CD4-positive, alpha-beta T cell (primary cell): Measurements from ENCODE around the gene WDR45. TPM values are rescaled to one million over a fixed set of nuclear protein-coding genes. Genes with fewer than 3 reads are reported as not detected.

Experiments
- ATAC-seq: fragments of 200-7000 bp; cut with Tn5 transposase; one replicate; pipeline ENCODE4 v1.10.0; 2022; ENCODE audit warnings: mild to moderate bottlenecking; ENCODE audit not compliant: poor library complexity
- CTCF ChIA-PET: fragments of 350-600 bp; sonication (Branson Sonifier 250); formaldehyde crosslinking; loops from one replicate; lab custom pipeline; 2021; ENCODE audit warnings: antibody characterized with exemption, inconsistent platforms; lab: Charles Lee
- POLR2A ChIA-PET: fragments of 350-600 bp; sonication (Branson Sonifier 250); formaldehyde crosslinking; loops from one replicate; lab custom pipeline; 2021; ENCODE audit warnings: antibody characterized with exemption, inconsistent platforms; lab: Charles Lee
- DNase-seq, 14 experiments: peaks; one replicate each; pipeline ENCODE4 v3.0.0-alpha.2; 2013 to 2020; ENCODE audit warnings: mixed read lengths in 2 of 14
- H3K27ac ChIP-seq, 2 donors: one replicate each; pipeline versions ENCODE4 v1.5.1 to v1.7.0; 2013; ENCODE audit warnings: low read length in 2 of 2, low read depth in 1 of 2, mild to moderate bottlenecking in 1 of 2
- H3K27me3 ChIP-seq, 2 experiments: 1 replicate in 1 of 2; 2 replicates in 1 of 2; pipeline versions ENCODE4 v1.6.1 to v1.7.0; 2013; ENCODE audit warnings: low read length in 2 of 2, control low read depth in 1 of 2, mild to moderate bottlenecking in 1 of 2, moderate library complexity in 1 of 2; ENCODE audit not compliant: insufficient read depth in 2 of 2, control insufficient read depth in 1 of 2
- H3K36me3 ChIP-seq: one replicate; pipeline ENCODE4 v1.6.1; 2013; ENCODE audit warnings: low read length, control low read depth; ENCODE audit not compliant: insufficient read depth
- H3K4me1 ChIP-seq: one replicate; pipeline ENCODE4 v1.6.1; 2013; ENCODE audit warnings: low read length, control low read depth; ENCODE audit not compliant: insufficient read depth
- H3K4me3 ChIP-seq: one replicate; pipeline ENCODE4 v1.5.1; 2013; ENCODE audit warnings: mild to moderate bottlenecking, low read length, moderate library complexity
- H3K9me3 ChIP-seq, 2 experiments: 1 replicate in 1 of 2; 2 replicates in 1 of 2; pipeline versions ENCODE4 v1.6.1 to v1.7.0; 2013; ENCODE audit warnings: low read length in 2 of 2, mild to moderate bottlenecking in 2 of 2, control low read depth in 1 of 2, moderate library complexity in 1 of 2; ENCODE audit not compliant: control insufficient read depth in 1 of 2, insufficient read depth in 1 of 2
- H3K27ac Mint-ChIP-seq: one replicate; pipeline ENCODE4 v1.8.0; 2020; ENCODE audit warnings: mixed read lengths
- H3K27me3 Mint-ChIP-seq: one replicate; pipeline ENCODE4 v1.8.0; 2021; ENCODE audit warnings: mixed read lengths
- H3K36me3 Mint-ChIP-seq: one replicate; pipeline ENCODE4 v1.8.0; 2021; ENCODE audit warnings: low read depth, mixed read lengths
- H3K4me1 Mint-ChIP-seq: one replicate; pipeline ENCODE4 v1.8.0; 2021; ENCODE audit warnings: low read depth, mixed read lengths
- H3K4me3 Mint-ChIP-seq: one replicate; pipeline ENCODE4 v1.8.0; 2020; ENCODE audit warnings: mild to moderate bottlenecking, mixed read lengths
- H3K9me3 Mint-ChIP-seq: one replicate; pipeline ENCODE4 v1.8.0; 2020; ENCODE audit warnings: mixed read lengths
- CTCF ChIP-seq: fragments of 200-600 bp; IDR thresholded peaks from one replicate; pipeline ENCODE4 v1.8.0; 2022; ENCODE audit warnings: antibody characterized with exemption, mild to moderate bottlenecking
- intact Hi-C, 2 experiments: fragments of 100-400 bp; cut with DNase I in 1 of 2; cut with micrococcal nuclease in 1 of 2; formaldehyde crosslinking; loops; one replicate each; pipeline versions ENCODE4 v1.15.1 to v1.9.0; 2023 to 2025; cut with DNase I, micrococcal nuclease
- total RNA-seq, 174 experiments: library from RNA in 2 of 174; stranded (reverse) in 2 of 174; gene quantifications; one replicate each; pipeline ENCODE4 v1.2.3 and lab custom pipeline; 2021 to 2026

The WDR45 gene
- total RNA-seq, 2 experiments from 2014 or later, result 74.8 to 78.7 TPM

- H3K4me3 ChIP-seq, result no peak overlapping the region
- H3K27ac Mint-ChIP-seq, result no peak overlapping the region
- CTCF ChIA-PET, result no interaction called here
- H3K27me3 Mint-ChIP-seq, result no peaks in the 10 kb centered on the region
- H3K9me3 Mint-ChIP-seq, result no peaks in the 10 kb centered on the region
- H3K27me3 ChIP-seq, result no peaks in the 10 kb centered on the region
- intact Hi-C loops, result no loop called here
- no peaks in the 10 kb centered on the region for H3K9me3 ChIP-seq
- DNase-seq (no peak), ATAC-seq (no peak)
- POLR2A ChIA-PET, result no interaction called here
- peaks cover 4% of the 10 kb centered on the region for H3K4me1 ChIP-seq
- no peak for TF ChIP-seq CTCF
- H3K4me1 Mint-ChIP-seq, result peaks cover 13% of the 10 kb centered on the region
- H3K36me3 ChIP-seq, result peaks cover 2% of the 10 kb centered on the region
- no peak overlapping the region for H3K4me3 Mint-ChIP-seq
- no peaks in the 10 kb centered on the region for H3K36me3 Mint-ChIP-seq
- no peak overlapping the region for H3K27ac ChIP-seq
Observed at GRCh38 chrX:49059681-49060085, 20.0 kb downstream of the WDR45 start.

GRCh38 chrX:49059201-49059600 is 20.5 kb downstream of the WDR45 start:
- Mint-ChIP-seq H3K9me3 (no peaks in the 10 kb centered on the region), H3K4me1 (peaks cover 18% of the 10 kb centered on the region), H3K36me3 (no peaks in the 10 kb centered on the region), H3K27ac (no peak overlapping the region), H3K4me3 (no peak overlapping the region), H3K27me3 (no peaks in the 10 kb centered on the region)
- peaks cover 9% of the 10 kb centered on the region for H3K4me1 ChIP-seq
- no peak overlapping the region for H3K4me3 ChIP-seq
- intact Hi-C loops, result no loop called here
- no peak overlapping the region for H3K27ac ChIP-seq
- DNase-seq (no peak), ATAC-seq (no peak)
- H3K27me3 ChIP-seq, result no peaks in the 10 kb centered on the region
- no peaks in the 10 kb centered on the region for H3K9me3 ChIP-seq
- no peak for TF ChIP-seq CTCF
- peaks cover 2% of the 10 kb centered on the region for H3K36me3 ChIP-seq
- CTCF ChIA-PET, result no interaction called here
- POLR2A ChIA-PET, result no interaction called here

- H3K36me3 Mint-ChIP-seq, result no peaks in the 10 kb centered on the region
- POLR2A ChIA-PET, result no interaction called here
Observed at GRCh38 chrX:49058794-49059193, 20.9 kb downstream of the WDR45 start, which contains the start of gene CCDC120. CCDC120 (plus strand) TSS chrX:49058999; CDS start chrX:49062042, 3,043 bp downstream.

More at GRCh38 chrX:49058794-49059193, 20.9 kb downstream of the WDR45 start, which contains the start of gene CCDC120:
- Histone ChIP-seq H3K9me3 (no peaks in the 10 kb centered on the region), H3K27ac (no peak within 1 kb of the TSS), H3K4me3 (no peak within 1 kb of the TSS), H3K36me3 (peaks cover 2% of the 10 kb centered on the region), H3K4me1 (peaks cover 13% of the 10 kb centered on the region), H3K27me3 (no peaks in the 10 kb centered on the region)
- TF ChIP-seq CTCF, result no peak
- H3K9me3 Mint-ChIP-seq, result no peaks in the 10 kb centered on the region
- intact Hi-C loops, result no loop called here
- H3K27me3 Mint-ChIP-seq, result no peaks in the 10 kb centered on the region
- no peak within 1 kb of the TSS for H3K4me3 Mint-ChIP-seq
- H3K27ac Mint-ChIP-seq, result no peak within 1 kb of the TSS
- CTCF ChIA-PET, result no interaction called here
- ATAC-seq (no peak), DNase-seq (no peak)
- H3K4me1 Mint-ChIP-seq, result peaks cover 21% of the 10 kb centered on the region
